Activated CD4-positive, alpha-beta T cell treated with anti-CD3 and anti-CD28 coated beads for 36 hours (primary cell): Measurements from ENCODE around the gene LAG3. TPM values are rescaled to one million over a fixed set of nuclear protein-coding genes. Genes with fewer than 3 reads are reported as not detected.

Source experiments
- ATAC-seq: fragments of 200-7000 bp; cut with Tn5 transposase; one replicate; pipeline ENCODE4 v1.10.0; 2021; ENCODE audit warnings: mild to moderate bottlenecking, moderate library complexity
- CTCF ChIA-PET: fragments of 350-600 bp; sonication (Branson Sonifier 250); formaldehyde crosslinking; loops from one replicate; lab custom pipeline; 2021; ENCODE audit warnings: antibody characterized with exemption; lab: Charles Lee
- POLR2A ChIA-PET: fragments of 350-600 bp; sonication (Branson Sonifier 250); formaldehyde crosslinking; loops from one replicate; lab custom pipeline; 2021; ENCODE audit warnings: antibody characterized with exemption, inconsistent platforms; lab: Charles Lee
- DNase-seq: peaks from one replicate; pipeline ENCODE4 v3.0.0-alpha.2; 2020
- H3K27ac Mint-ChIP-seq: one replicate; pipeline ENCODE4 v1.8.0; 2021; ENCODE audit warnings: mixed read lengths
- H3K27me3 Mint-ChIP-seq: one replicate; pipeline ENCODE4 v1.8.0; 2021; ENCODE audit warnings: mixed read lengths
- H3K36me3 Mint-ChIP-seq: one replicate; pipeline ENCODE4 v1.8.0; 2021; ENCODE audit warnings: low read depth, mixed read lengths
- H3K4me1 Mint-ChIP-seq: one replicate; pipeline ENCODE4 v1.8.0; 2021; ENCODE audit warnings: mixed read lengths
- H3K4me3 Mint-ChIP-seq: one replicate; pipeline ENCODE4 v1.8.0; 2021; ENCODE audit warnings: mild to moderate bottlenecking, moderate library complexity, mixed read lengths
- H3K9me3 Mint-ChIP-seq: one replicate; pipeline ENCODE4 v1.8.0; 2021; ENCODE audit warnings: low read depth, mixed read lengths
- intact Hi-C, 2 experiments: fragments of 100-400 bp; cut with DNase I in 1 of 2; cut with micrococcal nuclease in 1 of 2; formaldehyde crosslinking; loops; one replicate each; pipeline versions ENCODE4 v1.14.2 to v1.15.1; 2022 to 2024; cut with DNase I, micrococcal nuclease
- total RNA-seq, 2 experiments: library from RNA; stranded (reverse); gene quantifications; one replicate each; pipeline ENCODE4 v1.2.3, GENCODE V29; 2021

The LAG3 gene
- total RNA-seq, 2 experiments from 2014 or later, result 88.2 to 93.9 TPM

DNA sequence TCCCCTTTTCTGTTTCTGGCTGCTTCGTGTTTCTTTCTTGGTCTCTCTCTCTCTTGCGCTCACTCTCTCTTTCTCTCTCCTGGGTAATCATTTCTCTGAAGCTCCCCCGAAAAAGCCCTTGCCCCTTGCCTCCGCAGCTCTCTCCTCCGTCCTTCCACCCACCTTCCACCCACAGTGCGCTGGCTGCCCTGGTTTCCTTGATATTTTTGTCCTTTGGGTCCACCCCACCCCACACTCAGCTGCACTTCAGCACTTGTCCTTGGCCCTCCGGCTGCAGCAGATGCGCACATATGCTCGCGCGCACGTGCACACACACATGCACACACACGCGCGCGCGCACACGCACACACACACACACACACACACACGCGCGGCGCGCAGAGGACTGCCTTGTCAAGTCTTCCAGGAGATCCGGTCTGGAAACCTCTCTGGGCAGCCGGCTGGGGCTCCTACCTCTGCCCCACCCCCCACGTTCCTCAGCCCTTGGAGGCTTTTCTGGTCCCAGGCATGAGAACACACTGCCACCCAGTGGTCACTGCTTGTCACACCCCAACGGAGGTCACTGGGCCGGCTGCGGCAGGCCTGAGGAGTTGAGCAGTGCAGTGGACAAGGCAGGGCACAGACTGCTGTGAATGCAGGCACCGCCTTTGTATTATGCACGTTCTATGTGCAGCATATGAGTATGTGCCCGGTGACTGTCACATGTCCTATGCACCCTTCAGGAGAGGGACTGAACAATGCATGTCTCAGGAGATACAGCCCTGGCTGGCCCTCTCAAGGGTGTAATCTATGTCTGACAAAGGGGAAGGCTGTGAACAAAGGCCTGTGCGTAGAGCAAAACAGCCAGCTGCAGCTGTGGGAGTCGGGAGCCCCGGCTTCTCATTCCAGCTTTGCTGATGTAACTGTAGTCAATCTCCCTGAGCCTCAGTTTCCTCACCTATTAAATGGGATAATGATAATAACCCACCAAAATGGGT lies 6.5 kb downstream of the LAG3 start:
- Mint-ChIP-seq H3K27me3 (peaks cover 5% of the 10 kb centered on the region), H3K9me3 (no peaks in the 10 kb centered on the region), H3K36me3 (peaks cover 40% of the 10 kb centered on the region), H3K4me3 (peak overlapping the region; percentile 72), H3K27ac (peak overlapping the region; percentile 84), H3K4me1 (peaks cover 91% of the 10 kb centered on the region)
- DNase-seq (peak; percentile 95), ATAC-seq (peak; percentile 59)
- intact Hi-C loops, result loop anchor here (1.0 to 5.0 kb wide), 10 partner anchors 10 to 162 kb away; partner anchors contain the start of genes ZNF384 (in 2 of the 2), CD4 (in 1 of the 2), COPS7A (in 1 of the 2) and MLF2 (in 1 of the 2)
- ChIA-PET CTCF (interaction anchor here (0.5 to 4.7 kb wide), 15 partner anchors 8 to 177 kb away, joined by 3 to 37 read pairs (median 4); partner anchors contain the start of genes CD4, CDCA3, COPS7A and MLF2), POLR2A (interaction anchor here (0.6 to 0.8 kb wide), 2 partner anchors 163 to 245 kb away, joined by 3 to 5 read pairs; no protein-coding TSS in a partner anchor)

DNA sequence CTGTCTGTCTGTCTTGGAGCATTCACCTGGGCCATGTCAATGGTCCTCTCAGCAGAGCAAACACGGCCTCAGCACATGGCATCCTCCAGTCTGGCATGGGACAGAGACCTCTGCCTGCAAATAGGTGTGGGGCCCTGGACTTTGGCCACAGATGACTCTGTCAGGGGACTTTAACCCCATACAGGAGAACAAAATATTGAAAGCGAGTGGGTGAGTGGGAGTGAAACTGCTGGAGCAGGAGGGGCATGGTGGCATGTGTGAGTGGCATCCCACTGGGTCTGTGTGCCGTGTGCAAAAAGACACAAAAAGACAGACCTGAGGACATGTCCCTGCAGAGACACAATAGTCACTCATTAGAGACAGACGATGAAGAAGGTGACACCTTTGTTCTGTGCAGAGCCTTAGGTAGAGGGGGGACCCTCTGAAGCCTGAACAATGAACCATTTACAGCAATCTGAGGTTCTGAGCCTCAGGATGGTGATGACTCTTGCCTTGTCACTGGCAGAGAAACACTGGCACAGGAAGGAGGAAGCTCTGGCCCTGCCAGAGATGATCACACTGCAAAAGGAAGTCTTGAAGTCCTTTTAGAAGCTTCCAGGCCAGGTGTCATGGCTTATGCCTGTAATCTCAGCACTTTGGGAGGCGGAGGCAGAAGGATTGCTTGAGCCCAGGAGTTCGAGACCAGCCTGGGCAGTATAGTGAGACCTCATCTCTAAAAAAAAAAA lies 7.5 kb downstream of the LAG3 start:
- ATAC-seq, result peak; percentile 35
- Mint-ChIP-seq H3K27ac (peak overlapping the region; percentile 84), H3K4me1 (peaks cover 91% of the 10 kb centered on the region), H3K36me3 (peaks cover 31% of the 10 kb centered on the region), H3K4me3 (peak overlapping the region; percentile 1), H3K27me3 (peaks cover 2% of the 10 kb centered on the region), H3K9me3 (no peaks in the 10 kb centered on the region)
- intact Hi-C loops, result loop anchor here (1.0 to 5.0 kb wide), 12 partner anchors 9 to 338 kb away; partner anchors contain the start of genes MLF2 (in 2 of the 2), ZNF384 (in 2 of the 2), CD27 (in 1 of the 2) and CD4 (in 1 of the 2)
- DNase-seq, result peak; percentile 54
- ChIA-PET POLR2A (interaction anchor here (0.6 to 1.9 kb wide), 8 partner anchors 10 to 99 kb away, joined by 3 to 14 read pairs (median 4); partner anchors contain the start of genes CD4, CDCA3, MLF2 and USP5), CTCF (interaction anchor here (0.5 to 4.7 kb wide), 16 partner anchors 9 to 358 kb away, joined by 3 to 37 read pairs (median 4); partner anchors contain the start of genes CD4, CDCA3, LAG3 and MLF2)

DNA sequence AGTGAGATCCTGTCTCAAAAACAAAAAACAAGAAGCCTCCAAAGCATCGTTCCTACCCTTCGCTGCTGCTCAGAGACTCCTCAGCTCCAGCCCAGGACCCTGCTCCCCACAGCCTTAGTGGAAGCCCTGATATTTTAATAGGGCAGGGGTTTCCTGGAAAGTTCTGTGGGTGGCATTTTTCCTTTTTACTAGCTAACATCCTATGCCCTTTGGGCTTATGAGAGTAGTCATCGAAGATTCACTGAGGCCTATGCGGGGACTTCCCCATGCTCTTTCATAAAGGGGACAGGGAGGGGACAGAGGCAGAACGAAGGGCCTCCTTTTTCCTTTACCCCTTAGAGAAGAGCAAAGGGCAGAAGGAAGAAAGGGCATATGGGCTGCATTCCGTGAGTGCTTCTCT lies 8.3 kb downstream of the LAG3 start:
- DNase-seq (peak; percentile 72), ATAC-seq (peak; percentile 70)
- ChIA-PET POLR2A (interaction anchor here (0.7 to 1.9 kb wide), 9 partner anchors 9 to 248 kb away, joined by 3 to 14 read pairs (median 4); partner anchors contain the start of genes CD4, CDCA3, MLF2 and SPSB2), CTCF (interaction anchor here (0.5 to 4.7 kb wide), 17 partner anchors 9 to 359 kb away, joined by 3 to 37 read pairs (median 4); partner anchors contain the start of genes CD4, CDCA3, COPS7A and LAG3)
- Mint-ChIP-seq H3K4me1 (peaks cover 91% of the 10 kb centered on the region), H3K9me3 (no peaks in the 10 kb centered on the region), H3K27me3 (peaks cover 2% of the 10 kb centered on the region), H3K36me3 (peaks cover 24% of the 10 kb centered on the region), H3K4me3 (peak overlapping the region; percentile 57), H3K27ac (peak overlapping the region; percentile 84)
- intact Hi-C loops, result loop anchor here (1.0 to 5.0 kb wide), 3 partner anchors 27 to 338 kb away; partner anchors contain the start of genes CD27 (in 1 of the 2) and MLF2 (in 1 of the 2)

DNA sequence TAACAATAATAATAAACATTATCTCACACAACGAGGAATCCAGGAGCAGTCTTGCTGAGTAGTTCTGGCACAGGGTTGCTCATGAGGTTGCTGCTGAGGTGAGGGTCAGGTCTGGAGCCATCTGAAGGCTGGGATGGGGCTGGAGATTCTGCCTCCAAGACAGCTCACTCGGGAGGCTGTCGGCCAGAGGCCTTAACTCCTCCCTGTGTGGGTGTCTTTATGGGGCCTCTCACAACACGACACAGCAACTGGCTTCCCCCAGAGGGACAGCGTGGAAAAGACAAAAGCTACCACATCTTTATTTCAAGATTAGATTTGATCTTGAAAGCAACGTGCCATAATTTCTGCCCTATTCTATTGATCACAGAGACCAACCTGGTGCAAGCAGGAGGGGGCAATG lies 9.8 kb downstream of the LAG3 start:
- ChIA-PET CTCF (interaction anchor here (0.5 to 4.7 kb wide), 10 partner anchors 7 to 143 kb away, joined by 3 to 37 read pairs (median 4); partner anchors contain the start of genes CD4, LAG3, MLF2 and PTMS), POLR2A (interaction anchor here (0.6 to 1.3 kb wide), 3 partner anchors 11 to 858 kb away, joined by 3 to 4 read pairs (median 3); partner anchors contain the start of genes C12orf57 and RNU7-1)
- Mint-ChIP-seq H3K4me3 (peak overlapping the region; percentile 31), H3K27ac (peak overlapping the region; percentile 71), H3K36me3 (peaks cover 12% of the 10 kb centered on the region), H3K4me1 (peaks cover 91% of the 10 kb centered on the region), H3K27me3 (no peaks in the 10 kb centered on the region), H3K9me3 (no peaks in the 10 kb centered on the region)
- intact Hi-C loops, result loop anchor here in 1 of 2 experiments (5.0 kb wide), 1 partner anchor 340 kb away; the partner anchor contains the start of gene CD27
- ATAC-seq (no peak), DNase-seq (no peak)

DNA sequence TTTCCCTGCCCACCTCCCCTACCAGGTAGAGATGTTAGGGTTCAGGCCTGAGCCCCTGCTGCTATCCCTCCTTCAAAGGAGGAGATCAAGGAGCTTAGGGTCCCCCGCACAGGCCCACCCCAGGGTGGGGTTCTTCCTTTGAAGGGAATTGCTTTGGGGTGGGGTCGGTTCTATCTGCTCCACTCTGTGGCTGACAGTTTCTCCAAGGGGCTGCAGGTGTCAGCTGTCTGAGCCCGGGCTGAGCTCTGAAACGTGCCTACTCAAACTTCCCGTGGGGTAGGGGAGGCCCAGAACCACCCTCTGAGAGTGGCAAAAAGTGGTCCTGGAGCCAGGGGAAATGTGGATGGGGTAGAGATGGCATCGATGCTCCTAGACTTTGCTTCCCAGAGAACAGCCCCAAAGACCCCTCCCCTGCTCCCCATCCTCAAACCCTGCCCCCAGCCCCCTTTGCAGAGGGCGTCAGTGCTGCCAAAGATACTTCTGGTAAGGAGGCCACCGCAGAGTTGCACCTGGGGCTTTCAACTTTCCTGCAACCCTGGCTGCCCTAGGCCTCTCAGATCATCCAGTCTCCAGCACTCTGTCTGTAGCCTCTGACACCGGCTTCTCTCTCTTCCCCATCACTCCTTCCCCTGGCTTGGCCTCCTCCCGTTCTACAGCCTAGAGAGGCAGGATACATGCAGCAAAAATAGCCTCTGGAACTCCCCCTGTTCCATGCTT lies 10.7 kb downstream of the LAG3 start:
- H3K9me3 Mint-ChIP-seq, result no peaks in the 10 kb centered on the region
- H3K27ac Mint-ChIP-seq, result peak overlapping the region; percentile 86
- H3K4me1 Mint-ChIP-seq, result peaks cover 86% of the 10 kb centered on the region
- POLR2A ChIA-PET, result interaction anchor here (1.1 to 1.3 kb wide), 3 partner anchors 8 to 161 kb away, joined by 3 to 4 read pairs (median 3); partner anchors contain the start of genes C12orf57 and RNU7-1
- intact Hi-C loops, result loop anchor here in 1 of 2 experiments (5.0 kb wide), 1 partner anchor 341 kb away; the partner anchor contains the start of gene CD27
- ATAC-seq (no peak), DNase-seq (peak; percentile 52)
- peaks cover 7% of the 10 kb centered on the region for H3K36me3 Mint-ChIP-seq
- no peaks in the 10 kb centered on the region for H3K27me3 Mint-ChIP-seq
- peak overlapping the region; percentile 22 for H3K4me3 Mint-ChIP-seq
- CTCF ChIA-PET, result interaction anchor here (0.5 to 4.7 kb wide), 14 partner anchors 6 to 216 kb away, joined by 3 to 37 read pairs (median 3); partner anchors contain the start of genes CD4, LAG3 and MLF2

DNA sequence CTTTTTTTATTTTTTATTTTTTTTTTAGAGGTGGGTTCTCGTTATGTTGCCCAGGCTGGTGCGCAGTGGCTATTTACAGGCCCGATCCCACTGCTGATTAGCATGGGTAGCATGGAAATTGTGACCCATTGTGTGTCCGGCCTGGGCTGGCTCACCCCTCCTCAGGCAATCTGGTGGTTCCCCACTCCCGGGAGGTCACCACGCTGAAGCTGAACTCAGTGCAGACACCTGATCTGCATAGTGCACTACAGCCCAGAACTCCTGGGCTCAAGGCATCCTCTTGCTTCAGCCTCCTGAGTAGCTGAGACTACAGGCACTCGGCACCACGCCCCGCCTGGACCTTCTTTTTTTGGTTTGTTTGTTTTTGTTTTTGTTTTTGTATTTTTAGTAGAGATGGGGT lies 11.5 kb downstream of the LAG3 start:
- Mint-ChIP-seq H3K36me3 (no peaks in the 10 kb centered on the region), H3K27me3 (no peaks in the 10 kb centered on the region), H3K4me3 (no peak overlapping the region), H3K9me3 (no peaks in the 10 kb centered on the region), H3K4me1 (peaks cover 86% of the 10 kb centered on the region), H3K27ac (peak overlapping the region; percentile 59)
- intact Hi-C loops, result loop anchor here in 1 of 2 experiments (5.0 kb wide), 1 partner anchor 342 kb away; the partner anchor contains the start of gene CD27
- ChIA-PET POLR2A (interaction anchor here (1.3 kb wide), 1 partner anchor 9 kb away, joined by 3 read pairs; no protein-coding TSS in a partner anchor), CTCF (interaction anchor here (0.5 to 2.3 kb wide), 9 partner anchors 11 to 1223 kb away, joined by 3 to 9 read pairs (median 6); partner anchors contain the start of genes LAG3, MLF2 and PTMS)
- no peak for DNase-seq
- no peak for ATAC-seq

DNA sequence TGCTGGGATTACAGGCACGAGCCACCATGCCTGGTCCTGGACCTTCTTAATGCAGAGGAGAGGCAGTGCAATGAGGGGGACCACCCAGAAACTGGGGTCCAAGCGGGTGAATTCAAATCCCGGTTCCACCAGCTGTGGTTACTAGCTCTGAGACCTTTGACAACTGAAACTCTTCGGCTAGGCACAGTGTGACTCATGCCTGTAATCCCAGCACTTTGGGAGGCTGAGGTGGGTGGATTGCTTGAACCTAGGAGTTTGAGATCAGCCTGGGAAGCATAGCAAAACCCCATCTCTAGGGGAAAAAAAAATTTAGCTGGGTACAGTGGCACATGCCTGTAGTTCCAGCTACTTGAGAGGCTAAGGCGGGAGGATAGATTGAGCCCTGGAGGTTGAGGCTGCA lies 12.0 kb downstream of the LAG3 start:
- CTCF ChIA-PET, result interaction anchor here (0.5 to 2.3 kb wide), 9 partner anchors 12 to 1222 kb away, joined by 3 to 9 read pairs (median 6); partner anchors contain the start of genes LAG3, MLF2 and PTMS
- H3K27ac Mint-ChIP-seq, result no peak overlapping the region
- DNase-seq (no peak), ATAC-seq (no peak)
- peaks cover 86% of the 10 kb centered on the region for H3K4me1 Mint-ChIP-seq
- POLR2A ChIA-PET, result interaction anchor here (1.3 kb wide), 1 partner anchor 10 kb away, joined by 3 read pairs; no protein-coding TSS in a partner anchor
- H3K27me3 Mint-ChIP-seq, result no peaks in the 10 kb centered on the region
- H3K9me3 Mint-ChIP-seq, result no peaks in the 10 kb centered on the region
- H3K36me3 Mint-ChIP-seq, result no peaks in the 10 kb centered on the region
- intact Hi-C loops, result loop anchor here in 1 of 2 experiments (5.0 kb wide), 1 partner anchor 342 kb away; the partner anchor contains the start of gene CD27
- no peak overlapping the region for H3K4me3 Mint-ChIP-seq

DNA sequence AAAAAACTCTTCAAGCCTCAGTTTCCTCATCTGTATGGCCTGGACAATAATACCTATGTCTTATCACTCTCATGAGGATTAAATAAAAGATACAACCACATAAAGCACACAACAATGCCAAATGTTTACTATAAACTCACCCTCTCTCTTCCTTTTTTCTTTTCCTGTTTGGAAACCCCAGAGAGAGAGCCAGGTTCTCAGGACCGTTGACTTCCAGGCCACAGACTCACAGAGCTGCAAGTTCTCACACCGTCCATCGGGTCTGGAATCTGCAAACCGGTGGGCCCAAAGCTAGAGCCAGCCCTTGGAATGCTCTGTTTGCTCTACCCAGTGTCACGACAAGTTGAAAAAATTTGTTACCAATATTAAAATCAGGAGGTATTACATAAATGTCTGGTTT lies 12.4 kb downstream of the LAG3 start:
- Mint-ChIP-seq H3K27me3 (no peaks in the 10 kb centered on the region), H3K27ac (no peak overlapping the region), H3K4me1 (peaks cover 82% of the 10 kb centered on the region), H3K4me3 (no peak overlapping the region), H3K9me3 (no peaks in the 10 kb centered on the region), H3K36me3 (peaks cover 2% of the 10 kb centered on the region)
- intact Hi-C loops, result loop anchor here (5.0 kb wide), 3 partner anchors 177 to 442 kb away; partner anchors contain the start of genes CD27 (in 1 of the 2), CHD4 (in 1 of the 2) and TNFRSF1A (in 1 of the 2)
- DNase-seq (no peak), ATAC-seq (no peak)
- CTCF ChIA-PET, result interaction anchor here (0.6 to 1.8 kb wide), 5 partner anchors 16 to 117 kb away, joined by 3 to 9 read pairs (median 7); partner anchors contain the start of genes MLF2 and PTMS
- POLR2A ChIA-PET, result interaction anchor here (0.6 kb wide), 1 partner anchor 85 kb away, joined by 3 read pairs; no protein-coding TSS in a partner anchor
